Non-pigmented ciliary epithelial cell (primary cell): ENCODE results near the gene UNC13C.
"Not testable (repeated sequence)": the region's sequence is repeated elsewhere in the genome, so short reads cannot be mapped to it uniquely, and the experiment has no call there.

Experiments
- DNase-seq: peaks from one replicate; pipeline ENCODE4 v3.0.0-alpha.2; 2010; ENCODE audit warnings: low read depth

Gene UNC13C

DNA sequence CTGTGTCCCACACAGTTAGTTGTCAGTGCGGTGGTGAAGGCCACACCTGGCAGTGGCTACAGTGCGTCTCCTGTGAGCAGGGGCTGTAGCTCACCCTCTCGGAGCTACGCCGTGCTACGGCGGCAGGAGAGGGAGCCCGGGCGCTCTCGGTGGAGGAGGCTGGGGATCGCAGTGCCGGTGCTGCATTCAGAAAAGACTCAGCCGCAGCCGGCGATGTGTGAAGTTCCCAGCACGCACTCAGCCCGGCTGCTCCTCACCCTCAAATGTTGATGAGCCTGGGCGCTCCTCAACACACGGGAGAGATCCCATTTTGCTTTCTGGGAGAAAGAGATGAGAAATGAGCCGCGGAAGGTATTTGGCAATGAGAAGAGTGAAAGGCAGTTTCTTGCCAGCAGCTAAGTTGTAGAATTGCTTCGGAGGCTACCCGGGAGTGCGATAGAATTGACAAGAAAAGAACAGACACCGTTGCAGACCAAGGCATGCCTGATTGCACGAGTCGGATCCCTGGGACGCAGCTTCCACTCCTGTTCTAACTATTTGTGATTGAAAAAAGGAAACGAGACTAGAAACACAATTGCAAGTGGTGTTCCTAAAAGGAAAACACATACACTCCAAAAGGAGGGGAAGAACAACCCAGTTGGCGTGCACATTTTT, at the start of gene UNC13C:
Gene UNC13C (plus strand): TSS at position 189 of the 654 bp plus-strand sequence. CDS start 34,463 bp downstream, outside the sequence.
- no peak for DNase-seq

DNA sequence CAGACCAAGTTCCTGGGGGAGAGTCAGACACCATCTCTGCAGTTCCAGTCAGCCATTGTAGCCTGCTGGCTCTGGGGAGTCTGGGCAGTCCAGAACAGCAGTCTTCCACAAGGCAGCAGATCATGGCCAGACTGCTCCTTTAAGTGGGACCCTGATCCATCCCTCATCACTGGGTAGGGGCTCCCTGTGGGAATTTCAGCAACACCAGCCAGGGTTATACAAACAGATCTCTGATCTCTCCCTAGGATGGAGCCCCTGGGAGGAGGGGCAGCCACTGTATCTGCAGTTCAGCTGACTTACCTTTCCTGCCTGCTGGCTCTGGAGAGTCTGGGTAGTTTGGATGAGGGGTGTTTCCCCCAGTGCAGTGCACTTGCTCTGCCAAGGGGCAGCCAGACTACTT, 42.1 kb upstream of the UNC13C start:
- DNase-seq = no peak

DNA sequence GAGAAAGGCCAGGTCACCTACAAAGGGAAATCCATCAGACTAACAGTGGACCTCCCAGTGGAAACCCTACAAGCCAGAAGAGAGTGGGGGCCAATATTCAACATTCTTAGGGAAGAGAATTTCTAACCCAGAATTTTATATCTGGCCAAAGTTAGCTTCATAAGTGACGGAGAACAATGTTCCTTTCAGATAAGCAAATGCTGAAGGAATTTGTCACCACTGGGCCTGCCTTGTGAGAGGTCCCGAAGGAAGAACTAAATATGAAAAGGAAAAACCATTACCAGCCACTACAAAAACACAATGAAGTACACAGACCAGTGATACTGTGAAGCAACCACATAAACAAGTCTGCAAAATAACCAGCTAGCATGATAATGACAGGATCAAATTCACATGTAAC, 40.6 kb upstream of the UNC13C start:
- not testable (repeated sequence) for DNase-seq

DNA sequence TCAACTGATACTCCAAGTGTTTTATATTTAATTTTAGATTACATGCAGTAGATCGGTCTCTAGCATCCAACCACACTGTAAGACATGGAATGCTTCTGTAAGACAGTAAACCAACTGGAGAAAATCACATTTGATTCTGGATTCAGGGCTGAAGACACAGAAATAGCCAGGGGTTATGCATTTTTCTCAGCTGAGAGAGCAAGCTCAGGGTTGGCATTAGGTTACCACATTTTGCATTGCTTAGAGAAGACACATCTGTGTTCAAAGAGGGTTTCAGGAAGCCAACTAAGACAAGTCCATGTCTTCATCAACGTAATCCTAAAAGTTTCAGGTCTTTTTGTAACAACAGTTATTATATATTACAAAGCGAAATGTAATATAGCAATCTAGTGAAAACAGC, 27.7 kb upstream of the UNC13C start:
- DNase-seq = no peak

DNA sequence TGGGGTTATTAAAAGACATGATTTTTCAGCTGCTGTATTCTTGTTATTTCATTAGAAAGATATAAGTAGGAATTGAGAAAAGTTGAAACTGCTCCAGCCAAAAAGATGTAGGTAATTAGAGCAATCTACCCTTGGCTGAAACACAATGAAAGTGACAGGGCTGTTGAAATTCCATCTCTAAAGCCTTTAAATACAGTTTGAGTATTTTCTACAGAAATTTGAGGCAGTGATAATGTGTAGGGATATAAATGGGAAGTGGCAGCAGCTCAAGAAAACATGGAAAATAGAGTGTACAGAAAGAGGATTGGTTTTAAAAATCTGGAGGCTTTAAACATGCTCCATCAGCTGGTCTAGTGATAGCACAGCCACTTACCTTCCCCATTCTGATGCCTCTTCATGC, 22.8 kb upstream of the UNC13C start:
- DNase-seq = no peak

DNA sequence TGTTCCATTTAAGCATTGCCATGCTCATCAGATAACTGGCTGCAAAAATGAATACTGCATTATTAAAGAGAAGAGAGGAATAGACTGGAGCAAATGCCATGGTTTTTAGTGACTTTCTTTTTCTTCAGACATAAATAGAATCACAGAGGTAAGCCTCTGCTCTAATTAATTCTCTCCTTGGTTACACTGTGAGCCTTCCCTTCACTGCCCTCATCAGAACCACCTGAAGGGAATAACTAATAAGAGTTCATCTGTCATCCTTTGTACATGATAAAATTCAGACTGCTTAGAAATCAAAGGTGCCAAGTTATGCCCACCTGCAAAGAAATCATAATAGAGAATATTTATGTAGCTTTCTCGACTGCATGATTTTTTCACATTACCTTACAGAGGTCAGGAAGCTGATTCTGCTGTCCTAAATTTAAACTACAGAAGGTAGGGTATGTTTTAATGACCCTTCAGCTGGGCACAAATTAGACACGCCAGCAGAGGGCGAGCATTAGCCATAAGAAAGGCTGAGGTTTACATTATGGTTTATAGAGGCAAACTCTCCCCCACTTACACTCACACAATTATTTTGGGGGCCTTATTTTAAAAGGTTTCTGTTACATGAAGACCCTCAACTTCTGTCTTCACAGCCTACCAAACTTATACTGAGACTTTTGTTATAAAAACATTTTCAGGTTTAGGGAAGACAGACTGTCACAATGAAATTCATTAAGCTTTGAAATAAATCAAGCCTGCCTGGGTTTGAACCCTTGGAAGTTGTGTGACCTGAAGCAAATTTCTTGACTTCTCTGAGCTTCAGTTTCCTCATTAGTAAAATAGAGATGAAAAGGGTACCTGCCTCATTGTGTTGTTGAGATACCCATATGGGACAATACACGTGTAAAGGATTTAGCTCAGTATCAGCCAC, 15.3 kb upstream of the UNC13C start:
- DNase-seq = no peak

DNA sequence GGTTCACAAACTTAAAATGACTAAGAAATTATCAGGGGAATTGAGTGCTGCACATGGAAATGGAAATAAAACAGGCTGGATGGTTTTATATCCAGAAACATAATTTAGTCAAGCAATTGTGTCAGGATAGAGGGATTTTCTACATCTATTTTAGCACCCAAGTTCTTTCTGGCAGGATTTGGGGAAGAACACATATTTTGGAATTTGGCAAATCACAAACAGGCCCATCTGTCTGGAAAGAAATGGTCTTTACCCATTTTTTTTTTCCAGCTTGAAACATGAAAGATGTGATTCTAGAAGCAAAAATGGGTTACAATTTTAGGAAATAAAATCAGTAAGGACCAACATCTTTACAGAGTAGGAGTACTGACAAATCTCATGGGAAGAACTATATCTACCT, 14.4 kb upstream of the UNC13C start:
- no peak for DNase-seq

DNA sequence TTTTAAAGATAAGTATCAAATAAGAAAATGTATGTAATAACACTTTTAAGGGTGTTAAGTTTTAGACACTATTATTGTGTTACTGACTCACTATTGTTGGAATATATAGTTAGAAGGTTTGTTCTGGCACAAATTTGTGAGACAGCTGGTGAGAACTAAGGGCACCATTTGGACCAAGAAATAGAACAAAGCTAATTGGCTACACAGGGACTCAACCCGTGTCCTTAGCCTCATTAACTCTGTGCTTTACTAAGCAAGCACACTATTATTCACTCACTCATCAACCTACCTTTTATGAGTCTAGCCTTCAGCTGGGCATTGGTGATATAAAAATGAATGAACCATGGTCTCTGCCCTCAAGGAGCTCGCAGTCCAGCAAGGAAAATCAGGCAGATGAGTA, 4.1 kb upstream of the UNC13C start:
- DNase-seq = no peak

DNA sequence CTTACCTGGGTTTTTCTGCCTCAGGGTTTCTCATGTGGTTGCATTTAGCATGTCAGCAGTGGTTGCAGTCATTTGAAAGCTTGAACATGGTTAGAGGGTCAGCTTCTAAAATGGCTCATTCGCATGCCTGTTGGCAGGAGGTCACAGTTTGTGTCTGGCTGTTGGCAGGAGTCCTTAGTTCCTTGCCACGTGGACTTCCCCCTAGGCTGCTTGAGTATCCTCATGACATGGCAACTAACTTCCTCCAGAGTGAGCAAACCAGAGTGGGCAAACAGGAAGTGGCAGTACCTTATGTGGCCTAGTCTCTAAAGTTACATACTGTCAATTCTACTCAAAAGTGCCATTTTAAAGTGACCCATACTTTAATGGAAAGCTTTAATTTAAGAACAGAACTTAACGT, 3.4 kb upstream of the UNC13C start:
- DNase-seq = no peak

DNA sequence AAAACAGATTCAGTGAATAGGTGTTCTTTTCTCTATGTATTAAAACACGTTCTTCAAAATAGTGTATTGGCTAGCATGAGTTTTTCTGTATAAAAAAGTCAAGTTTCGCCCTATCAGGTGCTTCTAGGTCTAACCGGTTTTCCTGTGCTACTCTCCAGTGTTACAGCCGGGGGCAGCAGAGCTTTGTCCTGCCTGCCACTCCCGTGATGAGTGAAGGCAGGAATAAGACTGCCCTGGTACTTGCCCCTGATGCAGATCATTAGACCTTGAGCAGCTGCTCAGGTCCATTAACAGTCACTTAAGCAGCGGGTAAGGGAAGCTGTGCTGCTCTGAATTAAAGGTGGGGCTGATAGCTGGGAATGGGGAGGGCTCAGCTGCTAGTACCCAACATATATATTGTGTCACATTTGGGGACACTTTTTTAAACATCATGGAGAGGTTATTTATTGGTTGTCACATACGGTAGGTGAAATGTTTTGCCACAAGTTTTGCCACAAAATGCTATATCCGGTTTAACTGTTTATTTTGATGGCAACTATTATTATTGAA, 1.3 kb upstream of the UNC13C start:
- DNase-seq = no peak

DNA sequence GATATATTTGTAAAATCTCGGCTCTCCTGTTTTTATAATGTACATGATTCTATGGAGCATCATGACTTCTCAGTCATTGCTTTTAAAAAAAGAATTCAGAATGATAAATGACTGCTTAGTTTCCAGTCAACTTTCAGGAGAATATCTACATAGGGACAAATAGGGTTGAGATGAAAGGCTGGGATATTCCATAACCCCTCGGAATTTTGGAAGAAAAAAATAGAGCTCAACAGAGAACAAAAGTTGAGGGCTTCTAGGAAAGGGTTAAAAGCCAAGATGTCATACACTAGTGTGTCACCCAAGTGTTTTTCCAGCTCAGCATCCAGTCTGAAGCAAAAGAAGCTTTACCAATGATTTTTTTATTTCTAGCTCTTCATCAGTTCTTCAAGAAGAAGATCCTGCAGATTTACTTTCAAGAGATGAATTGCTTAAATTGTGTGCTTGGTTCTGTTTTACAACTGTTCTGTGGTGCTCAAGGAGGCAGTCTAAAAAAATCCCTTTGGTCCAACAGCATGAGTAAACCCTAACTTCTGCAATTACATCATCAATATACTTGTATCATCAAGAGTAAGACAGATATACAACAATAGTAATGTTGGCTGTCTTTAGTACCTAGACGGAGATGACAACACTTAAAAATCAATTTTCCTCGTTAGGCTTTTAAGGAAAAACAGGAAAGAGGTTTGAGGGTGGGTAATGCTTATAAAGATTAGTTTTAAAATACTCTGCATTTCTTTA, 979 bp downstream of the UNC13C start:
- no peak for DNase-seq

DNA sequence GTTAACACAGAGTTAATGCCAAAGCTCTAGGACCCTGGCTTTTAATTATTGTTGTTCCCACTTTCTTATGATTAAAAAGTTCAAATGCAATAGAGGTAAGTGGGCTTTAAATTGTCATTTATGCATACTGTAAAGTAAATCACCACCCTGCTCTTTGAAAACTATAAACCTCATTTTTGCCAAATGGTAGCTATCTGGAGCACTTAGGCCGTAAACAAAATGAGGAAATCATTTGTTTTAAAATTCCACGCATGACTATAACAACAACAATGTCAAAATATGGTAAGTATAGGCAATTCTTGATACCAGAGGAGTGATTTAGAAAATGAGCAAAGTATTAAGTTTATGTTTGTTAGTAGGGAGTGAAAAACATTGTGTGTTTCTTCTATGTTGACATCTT, 1.8 kb downstream of the UNC13C start:
- no peak for DNase-seq

DNA sequence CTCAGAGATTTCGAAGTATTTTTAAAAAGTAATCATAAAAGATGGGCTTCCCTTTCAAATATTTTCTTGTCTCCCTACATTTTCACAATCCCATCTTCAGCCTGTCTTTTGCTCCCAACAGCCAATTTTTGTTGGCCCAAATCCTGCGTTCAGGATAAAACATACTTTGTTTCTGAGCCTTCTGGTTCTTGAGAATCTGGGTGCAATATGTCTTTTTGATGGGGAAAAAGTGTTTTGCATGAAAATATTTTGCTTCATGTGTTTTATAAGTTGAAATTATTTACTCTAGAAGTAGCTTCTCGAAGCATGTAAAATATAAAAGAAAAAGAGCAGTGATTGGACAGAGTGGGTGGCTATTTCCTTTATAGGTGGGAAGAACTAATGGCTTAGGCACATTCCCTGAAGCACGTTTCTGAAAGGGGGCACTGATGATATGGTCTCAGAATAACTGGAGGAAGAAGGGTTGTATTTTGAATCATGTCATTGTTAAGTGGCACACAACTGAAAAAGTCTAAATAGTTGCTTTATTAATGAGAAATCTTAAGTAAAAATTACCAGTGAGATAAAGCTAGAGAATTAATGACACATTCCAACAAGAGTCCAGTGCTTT, 3.9 kb downstream of the UNC13C start:
- no peak for DNase-seq

DNA sequence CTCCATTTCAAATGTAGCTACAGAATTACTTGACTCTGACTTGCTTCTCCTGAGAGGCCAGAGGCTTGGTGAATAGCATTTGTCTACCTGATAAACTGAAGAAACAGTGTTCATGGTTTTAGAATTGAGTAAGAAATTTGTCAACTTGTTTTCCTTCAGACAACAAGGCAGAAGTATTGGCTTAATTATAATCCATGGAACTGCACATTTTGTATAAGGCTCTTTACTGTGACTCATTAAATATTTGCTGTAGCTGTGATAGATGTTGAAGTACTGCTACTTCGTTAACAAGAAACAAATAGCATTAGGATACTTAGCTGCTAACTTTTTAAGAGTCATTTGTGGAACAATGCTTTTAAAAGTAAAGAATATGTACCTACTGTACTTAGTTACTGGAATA, 4.6 kb downstream of the UNC13C start:
- no peak for DNase-seq

DNA sequence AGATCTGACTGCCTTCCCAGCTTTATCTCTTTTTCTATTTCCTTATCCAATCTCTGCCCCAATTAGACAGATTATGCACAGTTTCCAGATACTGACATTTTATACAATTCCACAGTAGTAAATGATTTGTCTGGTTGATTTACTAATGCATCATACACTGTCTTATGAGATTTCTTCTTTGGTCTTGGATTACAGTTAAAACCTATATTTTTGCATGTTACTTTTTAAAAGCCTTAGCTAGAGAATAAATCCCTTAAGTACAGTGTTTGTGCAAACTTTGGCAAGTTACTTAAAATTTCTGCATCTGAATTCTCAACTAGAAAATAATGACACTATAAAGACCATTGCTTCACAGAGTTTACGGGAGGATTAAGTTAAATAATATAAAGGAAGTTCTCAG, 6.0 kb downstream of the UNC13C start:
- DNase-seq = no peak

DNA sequence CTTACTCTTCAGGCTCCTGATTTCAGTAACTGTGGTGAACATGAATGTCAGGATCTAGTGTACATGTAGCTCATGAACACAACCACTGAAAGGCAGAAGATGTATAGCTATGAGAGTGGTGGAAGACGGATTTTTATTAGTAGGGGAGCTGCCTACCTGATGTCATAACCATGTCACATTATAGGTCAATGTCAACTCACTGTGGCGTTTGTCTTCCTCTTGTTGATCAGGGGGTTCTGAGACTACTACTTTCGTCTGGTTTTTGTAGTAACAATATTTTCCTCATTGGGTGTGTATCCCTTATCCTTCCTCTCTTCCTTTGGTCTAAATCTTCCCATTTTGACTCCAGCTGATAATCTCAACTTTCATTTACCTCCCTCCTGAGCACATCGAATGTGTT, 7.3 kb downstream of the UNC13C start:
- no peak for DNase-seq

DNA sequence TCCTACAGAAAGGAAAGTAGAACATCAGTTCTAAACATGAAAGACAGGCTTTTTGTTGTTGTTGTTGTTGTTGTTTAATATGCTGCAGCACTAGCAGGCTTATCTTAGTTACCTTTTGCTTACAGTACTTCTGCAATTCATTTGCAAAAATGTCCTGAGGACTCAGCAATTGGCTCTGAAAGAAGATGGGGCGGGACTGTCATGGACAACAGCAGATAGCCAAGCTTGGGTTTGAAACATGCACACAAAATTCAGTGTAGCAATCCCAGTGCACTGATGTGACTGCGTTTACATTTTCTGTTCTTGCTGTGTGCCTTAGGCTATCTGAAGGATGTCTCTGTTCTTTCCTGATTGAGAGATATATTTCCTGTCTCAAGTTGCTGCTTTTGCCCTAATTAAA, 9.2 kb downstream of the UNC13C start:
- no peak for DNase-seq

DNA sequence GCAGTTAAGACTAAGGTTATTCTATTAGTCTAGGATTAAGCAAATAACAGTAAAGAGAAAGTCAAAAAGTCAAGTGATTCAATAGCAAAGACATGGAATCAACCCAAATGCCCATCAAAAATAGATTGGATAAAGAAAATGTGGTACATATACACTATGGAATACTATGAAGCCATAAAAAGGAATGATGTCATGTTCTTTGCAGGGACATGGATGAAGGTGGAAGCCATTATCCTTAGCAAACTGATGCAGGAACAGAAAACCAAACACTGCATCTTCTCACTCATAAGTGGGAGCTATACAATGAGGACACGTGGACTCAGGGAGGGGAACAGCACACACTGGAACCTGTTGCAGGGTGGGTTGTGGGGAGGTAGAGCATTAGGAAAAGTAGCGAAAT, 29.0 kb downstream of the UNC13C start:
- DNase-seq = no peak

DNA sequence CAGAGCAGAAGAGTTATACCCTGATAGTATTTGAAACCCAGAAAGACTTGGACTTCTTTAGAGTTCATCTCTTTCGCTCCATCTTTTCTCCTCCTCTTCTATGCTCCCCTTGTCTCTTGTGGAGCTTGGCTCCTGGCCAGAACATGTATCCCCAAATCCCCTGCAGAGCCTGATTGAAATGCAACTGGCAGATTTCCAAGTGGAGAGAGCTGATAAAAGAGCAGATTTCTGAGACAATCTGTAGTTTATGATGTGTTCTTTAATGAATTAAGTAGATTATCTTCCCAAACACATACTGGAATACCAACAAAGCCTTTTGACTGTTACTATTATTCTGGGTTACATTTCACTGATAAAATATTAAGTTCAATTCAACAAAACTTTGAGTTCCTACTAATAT, 33.4 kb downstream of the UNC13C start:
- DNase-seq = no peak

DNA sequence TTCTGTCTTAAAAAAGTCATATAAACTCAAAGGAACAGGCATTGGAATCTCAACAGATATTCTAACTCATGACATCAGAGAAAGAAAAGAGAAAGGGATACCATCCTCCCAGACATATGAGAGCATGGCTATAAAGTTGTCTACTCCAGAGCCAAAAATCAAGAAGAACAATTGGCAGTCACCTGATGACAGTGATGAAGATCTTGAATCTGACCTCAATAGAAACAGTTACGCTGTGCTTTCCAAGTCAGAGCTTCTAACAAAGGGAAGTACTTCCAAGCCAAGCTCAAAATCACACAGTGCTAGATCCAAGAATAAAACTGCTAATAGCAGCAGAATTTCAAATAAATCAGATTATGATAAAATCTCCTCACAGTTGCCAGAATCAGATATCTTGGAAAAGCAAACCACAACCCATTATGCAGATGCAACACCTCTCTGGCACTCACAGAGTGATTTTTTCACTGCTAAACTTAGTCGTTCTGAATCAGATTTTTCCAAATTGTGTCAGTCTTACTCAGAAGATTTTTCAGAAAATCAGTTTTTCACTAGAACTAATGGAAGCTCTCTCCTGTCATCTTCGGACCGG, 35.9 kb downstream of the UNC13C start:
- no peak for DNase-seq

DNA sequence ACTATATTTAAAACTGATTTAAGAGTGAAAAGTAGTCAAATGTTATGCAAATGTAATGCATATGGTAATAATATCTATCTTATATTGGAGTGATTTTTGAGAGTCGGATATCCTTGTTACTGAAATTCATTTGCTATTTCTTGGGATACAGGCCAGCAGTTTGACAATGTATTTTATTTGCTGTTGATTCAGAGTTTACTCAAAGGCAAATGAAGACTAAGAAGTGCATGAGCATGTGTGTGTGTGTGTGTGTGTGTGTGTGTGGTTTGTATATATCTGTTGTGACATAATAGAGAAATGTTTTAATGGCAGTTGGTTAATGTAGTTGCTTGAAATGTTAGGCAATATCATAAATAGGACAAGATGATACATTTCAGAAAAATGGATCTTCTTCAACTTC, 39.0 kb downstream of the UNC13C start:
- DNase-seq = no peak

DNA sequence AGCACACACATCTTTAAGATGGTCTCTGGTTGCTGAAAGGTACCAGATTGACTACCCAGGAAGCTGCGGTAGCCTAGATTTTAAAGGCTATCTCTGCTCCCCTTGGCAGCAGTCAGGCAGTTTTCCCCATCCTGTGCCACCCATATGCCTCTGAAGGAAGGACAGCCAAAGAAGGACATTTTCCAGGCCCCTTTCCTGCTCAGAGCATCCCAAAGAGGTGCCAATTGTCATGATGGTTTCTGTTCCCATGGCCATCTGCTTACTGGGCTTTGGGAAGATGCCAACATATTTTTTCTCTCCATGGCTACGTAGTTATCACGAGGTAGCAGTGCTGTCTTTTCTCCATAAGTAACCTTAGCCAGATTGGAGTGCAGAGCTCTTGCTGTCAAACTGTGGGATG, 39.7 kb downstream of the UNC13C start:
- DNase-seq = no peak
